IPS DF 6.9 (cell line): ENCODE results near the gene LRTM1.

ENCODE experiments used
- DNase-seq: peaks from one replicate; pipeline ENCODE4 v3.0.0-alpha.2; 2013; ENCODE audit warnings: low read depth, low spot score
- H3K27ac ChIP-seq: one replicate; pipeline ENCODE4 v1.5.1; 2013; ENCODE audit warnings: low read length, control low read depth
- H3K27me3 ChIP-seq: 2 replicates; pipeline ENCODE4 v1.6.1; 2013; ENCODE audit warnings: mild to moderate bottlenecking, low read length; ENCODE audit not compliant: control insufficient read depth, insufficient read depth
- H3K36me3 ChIP-seq: 2 replicates; pipeline ENCODE4 v1.6.1; 2013; ENCODE audit warnings: low read length; ENCODE audit not compliant: control insufficient read depth, insufficient read depth
- H3K4me1 ChIP-seq: 2 replicates; pipeline ENCODE4 v1.6.1; 2013; ENCODE audit warnings: low read length; ENCODE audit not compliant: control insufficient read depth, insufficient read depth
- H3K4me3 ChIP-seq: 2 replicates; pipeline ENCODE4 v1.5.1; 2013; ENCODE audit warnings: mild to moderate bottlenecking, low read length
- H3K9me3 ChIP-seq: 2 replicates; pipeline ENCODE4 v1.6.1; 2013; ENCODE audit warnings: low read length, inconsistent platforms; ENCODE audit not compliant: control insufficient read depth, insufficient read depth
- WGBS: extraction: QIAGEN DNeasy Blood & Tissue Kit; methylation state at CpG from one replicate; pipeline ENCODE4 v1.1.7; 2013; ENCODE audit warnings: mixed read lengths, missing lambda C conversion rate; ENCODE audit not compliant: insufficient read length, insufficient coverage; 5-methylcytosine and 5-hydroxymethylcytosine counted together

LRTM1 gene

GRCh38 chr3:54960701-54961100, 32.8 kb upstream of the LRTM1 start:
- no peak overlapping the region for H3K4me3 ChIP-seq
- no peak for DNase-seq
- no peaks in the 10 kb centered on the region for H3K9me3 ChIP-seq
- H3K4me1 ChIP-seq, result peaks cover 1% of the 10 kb centered on the region; the same call in 1 of the 2 replicates
- no peaks in the 10 kb centered on the region for H3K27me3 ChIP-seq
- no peak overlapping the region for H3K27ac ChIP-seq
- H3K36me3 ChIP-seq, result no peaks in the 10 kb centered on the region
- WGBS, result no CpG with 5 or more reads among the region's 4 CpGs

- H3K4me1 ChIP-seq, result peaks cover 1% of the 10 kb centered on the region; the same call in 1 of the 2 replicates
- H3K36me3 ChIP-seq, result no peaks in the 10 kb centered on the region
- no peak overlapping the region for H3K4me3 ChIP-seq
- H3K9me3 ChIP-seq, result no peaks in the 10 kb centered on the region
- WGBS, result no CpG with 5 or more reads among the region's 1 CpG
- H3K27me3 ChIP-seq, result no peaks in the 10 kb centered on the region
- no peak overlapping the region for H3K27ac ChIP-seq
- DNase-seq, result no peak
Measured at GRCh38 chr3:54960082-54960481, 32.2 kb upstream of the LRTM1 start.

- H3K27ac ChIP-seq, result no peak overlapping the region
- H3K4me3 ChIP-seq, result no peak overlapping the region
- no peaks in the 10 kb centered on the region for H3K9me3 ChIP-seq
- no CpG with 5 or more reads among the region's 4 CpGs for WGBS
- no peaks in the 10 kb centered on the region for H3K36me3 ChIP-seq
- no peak for DNase-seq
- H3K4me1 ChIP-seq, result peaks cover 1% of the 10 kb centered on the region; the same call in 1 of the 2 replicates
- no peaks in the 10 kb centered on the region for H3K27me3 ChIP-seq
Measured at GRCh38 chr3:54957711-54958110, 29.9 kb upstream of the LRTM1 start.

GRCh38 chr3:54955941-54956340, 28.1 kb upstream of the LRTM1 start:
- Histone ChIP-seq H3K36me3 (no peaks in the 10 kb centered on the region), H3K4me3 (no peak overlapping the region), H3K27ac (no peak overlapping the region), H3K9me3 (no peaks in the 10 kb centered on the region), H3K27me3 (no peaks in the 10 kb centered on the region), H3K4me1 (peaks cover 1% of the 10 kb centered on the region; the same call in 1 of the 2 replicates)
- no peak for DNase-seq
- no CpG with 5 or more reads among the region's 6 CpGs for WGBS

- Histone ChIP-seq H3K27ac (no peak overlapping the region), H3K27me3 (no peaks in the 10 kb centered on the region), H3K36me3 (no peaks in the 10 kb centered on the region), H3K4me3 (no peak overlapping the region), H3K9me3 (no peaks in the 10 kb centered on the region), H3K4me1 (peaks cover 1% of the 10 kb centered on the region; the same call in 1 of the 2 replicates)
- no peak for DNase-seq
- no CpG with 5 or more reads among the region's 3 CpGs for WGBS
Measured at GRCh38 chr3:54955496-54955895, 27.6 kb upstream of the LRTM1 start.

- H3K9me3 ChIP-seq, result no peaks in the 10 kb centered on the region
- H3K36me3 ChIP-seq, result no peaks in the 10 kb centered on the region
- H3K4me1 ChIP-seq, result peaks cover 1% of the 10 kb centered on the region; the same call in 1 of the 2 replicates
- no peak overlapping the region for H3K4me3 ChIP-seq
- peak; percentile 22 for DNase-seq
- H3K27me3 ChIP-seq, result no peaks in the 10 kb centered on the region
- no peak overlapping the region for H3K27ac ChIP-seq
- WGBS, result no CpG with 5 or more reads among the region's 5 CpGs
Measured at GRCh38 chr3:54954521-54954920, 26.7 kb upstream of the LRTM1 start.

GRCh38 chr3:54954022-54954421, 26.2 kb upstream of the LRTM1 start:
- no peak overlapping the region for H3K27ac ChIP-seq
- no peak for DNase-seq

DNA sequence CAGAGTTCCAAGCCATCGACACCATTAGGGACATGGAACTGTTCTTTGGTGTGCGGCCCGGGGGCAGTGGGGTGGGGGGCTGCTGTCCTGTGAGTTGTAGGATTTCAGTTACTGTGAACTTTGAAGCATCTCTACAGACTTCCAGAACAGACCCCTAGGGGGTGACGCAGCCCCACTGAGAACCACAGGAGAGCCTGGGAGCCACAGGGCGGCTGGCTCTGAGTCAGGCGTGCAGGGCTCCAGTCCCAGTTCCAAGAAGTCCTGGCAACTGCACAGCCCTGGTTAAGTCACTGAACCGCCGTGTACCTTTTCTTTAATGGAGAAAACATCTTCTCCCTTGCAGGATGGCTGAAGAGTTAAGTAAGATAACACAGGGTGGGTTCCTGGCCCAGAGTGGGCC, 23.5 kb upstream of the LRTM1 start:
- H3K36me3 ChIP-seq, result no peaks in the 10 kb centered on the region
- peaks cover 1% of the 10 kb centered on the region; the same call in 1 of the 2 replicates for H3K4me1 ChIP-seq
- no peaks in the 10 kb centered on the region for H3K27me3 ChIP-seq
- no CpG with 5 or more reads among the region's 8 CpGs for WGBS
- DNase-seq, result peak; percentile 29
- H3K9me3 ChIP-seq, result no peaks in the 10 kb centered on the region
- no peak overlapping the region for H3K27ac ChIP-seq
- no peak overlapping the region for H3K4me3 ChIP-seq

More at GRCh38 chr3:54954022-54954421, 26.2 kb upstream of the LRTM1 start:
- H3K27me3 ChIP-seq, result no peaks in the 10 kb centered on the region
- H3K4me3 ChIP-seq, result no peak overlapping the region
- no CpG with 5 or more reads among the region's 5 CpGs for WGBS
- H3K9me3 ChIP-seq, result no peaks in the 10 kb centered on the region
- H3K4me1 ChIP-seq, result peaks cover 1% of the 10 kb centered on the region; the same call in 1 of the 2 replicates
- H3K36me3 ChIP-seq, result no peaks in the 10 kb centered on the region

- Histone ChIP-seq H3K36me3 (no peaks in the 10 kb centered on the region), H3K4me1 (no peaks in the 10 kb centered on the region), H3K9me3 (no peaks in the 10 kb centered on the region), H3K27me3 (no peaks in the 10 kb centered on the region), H3K4me3 (no peak overlapping the region), H3K27ac (no peak overlapping the region)
- no CpG with 5 or more reads among the region's 7 CpGs for whole genome bisulfite sequencing
- no peak for DNase-seq
Measured at GRCh38 chr3:54950391-54951003, 22.6 kb upstream of the LRTM1 start.

GRCh38 chr3:54949491-54950044, 21.7 kb upstream of the LRTM1 start:
- H3K36me3 ChIP-seq, result no peaks in the 10 kb centered on the region
- H3K27me3 ChIP-seq, result no peaks in the 10 kb centered on the region
- no peaks in the 10 kb centered on the region for H3K9me3 ChIP-seq
- no peak overlapping the region for H3K27ac ChIP-seq
- H3K4me1 ChIP-seq, result no peaks in the 10 kb centered on the region
- H3K4me3 ChIP-seq, result no peak overlapping the region
- WGBS, result no CpG with 5 or more reads among the region's 4 CpGs
- no peak for DNase-seq
